GM12864 (cell line): ENCODE results near the gene WT1.
A peak's percentile ranks its signal among the peaks of the same experiment; 100 is the strongest.

ENCODE experiments used
- DNase-seq: peaks from one replicate; pipeline ENCODE4 v3.0.0-alpha.2; 2011; ENCODE audit warnings: low read depth
- H3K4me3 ChIP-seq: 2 replicates; pipeline ENCODE4 v1.5.1; 2011; ENCODE audit warnings: mild to moderate bottlenecking, low read depth, low read length, control low read depth
- CTCF ChIP-seq: IDR thresholded peaks from 2 replicates; pipeline ENCODE4 v1.5.1; 2011; ENCODE audit warnings: low read depth, mild to moderate bottlenecking, moderate library complexity, low read length, control low read depth, inconsistent platforms; ENCODE audit errors: missing control alignments

The WT1 gene

DNA sequence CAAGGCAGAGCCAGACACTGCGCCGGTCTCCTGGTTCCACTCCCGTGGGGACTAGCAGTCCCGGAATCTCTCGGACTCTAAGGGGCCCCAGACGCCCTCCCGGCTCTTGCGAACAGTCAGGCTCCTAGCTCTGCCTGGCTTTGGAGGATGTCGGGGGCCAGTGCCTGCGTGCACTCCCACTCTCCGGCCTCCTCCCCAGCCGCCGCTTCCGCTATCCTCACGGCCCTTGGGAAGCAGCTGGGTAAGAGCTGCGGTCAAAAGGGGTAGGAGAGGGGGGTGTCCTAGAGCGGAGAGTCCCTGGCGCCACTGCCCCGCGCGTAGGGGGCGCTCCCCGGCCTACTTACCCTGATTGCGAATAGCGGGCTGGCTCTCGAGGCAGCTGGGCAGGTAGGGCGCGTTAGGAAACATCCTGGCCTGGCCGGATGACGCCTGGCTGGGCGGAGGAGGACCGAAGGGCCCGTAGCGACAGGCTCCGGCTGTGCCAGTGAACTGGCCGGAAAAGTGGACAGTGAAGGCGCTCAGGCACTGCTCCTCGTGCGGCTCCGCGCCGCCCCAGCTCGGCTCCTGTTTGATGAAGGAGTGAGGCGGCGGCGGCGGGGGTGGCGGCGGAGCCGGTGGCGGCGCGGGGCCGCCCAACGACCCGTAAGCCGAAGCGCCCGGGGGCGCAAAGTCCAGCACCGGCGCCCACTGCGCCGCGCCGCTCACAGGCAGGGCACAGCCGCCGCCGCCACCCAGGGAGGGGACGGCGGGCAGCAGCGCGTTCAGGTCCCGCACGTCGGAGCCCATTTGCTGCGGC is 785 bp downstream of the WT1 start:
- H3K4me3 ChIP-seq: no peak overlapping the region
- TF ChIP-seq CTCF: no peak
- no peak for DNase-seq

DNA sequence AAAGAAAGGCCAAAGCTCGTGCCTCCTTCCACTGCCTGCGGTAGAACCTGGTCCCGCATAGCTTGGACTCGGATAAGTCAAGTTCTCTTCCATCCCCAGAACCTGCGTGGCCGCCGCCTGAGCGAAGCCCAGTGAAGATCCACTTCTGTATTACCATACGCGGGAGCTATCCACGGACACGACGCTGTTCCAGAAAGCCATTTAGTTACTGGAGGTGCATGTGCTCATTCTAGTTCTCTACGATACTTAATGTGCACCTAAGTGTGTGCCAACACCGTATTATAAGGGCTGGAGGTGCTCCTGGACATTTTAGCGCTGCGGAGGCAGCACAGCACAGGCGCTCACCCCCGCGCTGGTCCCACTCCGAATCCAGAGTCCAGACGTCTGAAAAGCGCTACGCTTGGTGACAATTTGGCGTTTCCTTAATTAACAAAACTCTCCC is 1.4 kb downstream of the WT1 start:
- no peak for DNase-seq
- H3K4me3 ChIP-seq: no peak overlapping the region
- no peak for TF ChIP-seq CTCF

GRCh38 chr11:32433101-32433913 is 2.0 kb downstream of the WT1 start:
- no peak for DNase-seq
- no peak for TF ChIP-seq CTCF
- no peak overlapping the region for H3K4me3 ChIP-seq

DNA sequence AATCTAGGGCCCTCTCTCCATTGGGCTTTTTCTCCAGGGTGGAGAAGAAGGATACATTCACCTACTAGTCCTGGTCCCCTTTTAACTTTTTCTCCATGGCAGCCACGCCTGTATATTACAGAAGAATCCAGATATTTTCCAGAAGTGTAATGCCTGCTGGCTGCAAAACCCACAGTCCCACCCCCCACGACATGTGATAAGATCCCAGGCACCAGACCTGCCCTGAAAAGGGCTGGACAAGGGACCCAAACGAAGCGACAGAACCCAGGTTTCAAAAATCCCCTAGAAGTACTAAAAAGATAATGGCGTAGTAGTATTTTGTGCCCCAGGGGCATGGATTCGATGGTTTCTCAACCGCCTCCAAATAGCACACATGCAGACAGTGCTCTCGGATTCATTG is 2.8 kb downstream of the WT1 start:
- no peak for TF ChIP-seq CTCF
- H3K4me3 ChIP-seq: no peak overlapping the region
- DNase-seq: no peak

DNA sequence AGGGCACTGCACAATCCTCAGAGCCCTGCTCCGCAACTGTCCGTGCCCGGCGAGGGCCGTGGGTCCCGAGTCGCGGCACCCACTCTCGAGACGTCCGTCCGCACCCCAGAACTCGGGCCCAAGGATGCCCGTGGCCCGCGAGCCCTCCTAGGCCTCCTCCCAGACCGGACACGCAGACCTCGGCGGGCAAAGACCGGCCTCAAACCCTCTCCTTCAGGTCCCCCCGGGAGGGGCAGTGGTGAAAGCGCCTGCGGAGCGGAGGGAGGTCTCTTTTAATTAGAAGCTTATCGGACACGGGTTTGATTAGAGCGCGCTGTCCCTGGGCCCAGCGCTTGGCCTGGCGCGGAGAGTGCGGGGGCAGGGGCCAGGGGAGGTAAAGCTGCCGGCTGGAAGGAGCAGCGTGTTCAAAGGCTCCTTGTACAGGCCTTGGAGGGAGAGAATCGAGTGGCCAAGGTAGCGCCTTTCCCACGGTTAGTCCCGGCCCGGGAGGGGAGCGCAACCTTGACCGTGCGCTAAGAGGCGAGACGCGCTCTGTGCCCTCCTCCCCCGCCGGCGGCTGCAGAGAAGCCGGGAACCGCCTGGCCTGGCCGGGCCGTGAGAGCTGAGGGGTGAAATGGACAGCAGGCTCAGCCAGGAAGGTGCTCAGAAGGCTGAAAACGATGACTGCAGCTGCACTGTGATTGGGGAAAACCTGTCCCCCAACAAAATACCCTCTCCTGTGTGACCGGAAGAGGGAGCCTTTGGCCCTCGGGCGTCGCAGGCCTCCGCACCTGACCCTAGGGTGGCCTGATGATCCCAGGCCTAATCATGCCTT is 4.6 kb downstream of the WT1 start:
- peak; percentile 20 for TF ChIP-seq CTCF
- DNase-seq: no peak
- H3K4me3 ChIP-seq: no peak overlapping the region

- H3K4me3 ChIP-seq: no peak overlapping the region
- no peak for TF ChIP-seq CTCF
- DNase-seq: no peak
Measured at GRCh38 chr11:32429477-32429876, 5.9 kb downstream of the WT1 start.
